Measurements from ENCODE around the gene TLE3.

TLE3 gene

GRCh38 chr15:70029297-70029701 lies 68.4 kb downstream of the TLE3 start:
- no peak overlapping the region for H3K27ac ChIP-seq (ENCODE audit: low read depth, low read length)
- H3K4me1 ChIP-seq (ENCODE audit: control insufficient read depth in 5 of 5, insufficient read depth in 5 of 5, low read length in 5 of 5), result peaks cover 4 to 23% (median 18%) of the 10 kb centered on the region in 5 donors
- peaks cover 0 to 16% (median 4%) of the 10 kb centered on the region in 5 donors for H3K27me3 ChIP-seq (ENCODE audit: control insufficient read depth in 5 of 5, insufficient read depth in 4 of 5, low read length in 5 of 5)
- H3K9ac ChIP-seq (ENCODE audit: low read length in 5 of 5), result no peak overlapping the region
- no peaks in the 10 kb centered on the region for H3K36me3 ChIP-seq (ENCODE audit: control insufficient read depth in 5 of 5, insufficient read depth in 5 of 5, low read length in 5 of 5)
- no peak overlapping the region for H3K4me3 ChIP-seq (ENCODE audit: low read depth in 1 of 5, low read length in 5 of 5)
- no peaks in the 10 kb centered on the region for H3K9me3 ChIP-seq (ENCODE audit: control insufficient read depth in 5 of 5, low read length in 5 of 5)

GRCh38 chr15:70027518-70027917 lies 70.2 kb downstream of the TLE3 start:
- no peak overlapping the region for H3K27ac ChIP-seq (ENCODE audit: low read depth, low read length)
- no peak overlapping the region for H3K4me3 ChIP-seq (ENCODE audit: low read depth in 1 of 5, low read length in 5 of 5)
- no peak overlapping the region for H3K9ac ChIP-seq (ENCODE audit: low read length in 5 of 5)
- H3K4me1 ChIP-seq (ENCODE audit: control insufficient read depth in 5 of 5, insufficient read depth in 5 of 5, low read length in 5 of 5), result peaks cover 9 to 37% (median 34%) of the 10 kb centered on the region in 5 donors
- no peaks in the 10 kb centered on the region for H3K9me3 ChIP-seq (ENCODE audit: control insufficient read depth in 5 of 5, low read length in 5 of 5)
- no peaks in the 10 kb centered on the region for H3K36me3 ChIP-seq (ENCODE audit: control insufficient read depth in 5 of 5, insufficient read depth in 5 of 5, low read length in 5 of 5)
- peaks cover 0 to 1% (median 0%) of the 10 kb centered on the region in 5 donors for H3K27me3 ChIP-seq (ENCODE audit: control insufficient read depth in 5 of 5, insufficient read depth in 4 of 5, low read length in 5 of 5)

GRCh38 chr15:70026991-70027390 lies 70.7 kb downstream of the TLE3 start:
- Histone ChIP-seq H3K27ac (ENCODE audit: low read depth, low read length) (no peak overlapping the region), H3K9me3 (ENCODE audit: control insufficient read depth in 5 of 5, low read length in 5 of 5) (no peaks in the 10 kb centered on the region), H3K9ac (ENCODE audit: low read length in 5 of 5) (no peak overlapping the region), H3K27me3 (ENCODE audit: control insufficient read depth in 5 of 5, insufficient read depth in 4 of 5, low read length in 5 of 5) (no peaks in the 10 kb centered on the region), H3K4me1 (ENCODE audit: control insufficient read depth in 5 of 5, insufficient read depth in 5 of 5, low read length in 5 of 5) (peaks cover 9 to 40% (median 34%) of the 10 kb centered on the region in 5 donors), H3K4me3 (ENCODE audit: low read depth in 1 of 5, low read length in 5 of 5) (no peak overlapping the region), H3K36me3 (ENCODE audit: control insufficient read depth in 5 of 5, insufficient read depth in 5 of 5, low read length in 5 of 5) (no peaks in the 10 kb centered on the region)

- Histone ChIP-seq H3K9ac (ENCODE audit: low read length in 5 of 5) (peak overlapping the region in 1 of 5 donors; percentile 8), H3K9me3 (ENCODE audit: control insufficient read depth in 5 of 5, low read length in 5 of 5) (no peaks in the 10 kb centered on the region), H3K4me3 (ENCODE audit: low read depth in 1 of 5, low read length in 5 of 5) (peak overlapping the region in 1 of 5 donors; percentile 17), H3K27ac (ENCODE audit: low read depth, low read length) (no peak overlapping the region), H3K4me1 (ENCODE audit: control insufficient read depth in 5 of 5, insufficient read depth in 5 of 5, low read length in 5 of 5) (peaks cover 9 to 40% (median 34%) of the 10 kb centered on the region in 5 donors), H3K27me3 (ENCODE audit: control insufficient read depth in 5 of 5, insufficient read depth in 4 of 5, low read length in 5 of 5) (no peaks in the 10 kb centered on the region), H3K36me3 (ENCODE audit: control insufficient read depth in 5 of 5, insufficient read depth in 5 of 5, low read length in 5 of 5) (no peaks in the 10 kb centered on the region)
Measured at GRCh38 chr15:70025413-70026296, 72.1 kb downstream of the TLE3 start.

GRCh38 chr15:70024521-70024920 lies 73.2 kb downstream of the TLE3 start:
- no peaks in the 10 kb centered on the region for H3K9me3 ChIP-seq (ENCODE audit: control insufficient read depth in 5 of 5, low read length in 5 of 5)
- no peak overlapping the region for H3K27ac ChIP-seq (ENCODE audit: low read depth, low read length)
- peak overlapping the region in 1 of 5 donors; percentile 16 for H3K4me3 ChIP-seq (ENCODE audit: low read depth in 1 of 5, low read length in 5 of 5)
- peaks cover 9 to 40% (median 34%) of the 10 kb centered on the region in 5 donors for H3K4me1 ChIP-seq (ENCODE audit: control insufficient read depth in 5 of 5, insufficient read depth in 5 of 5, low read length in 5 of 5)
- no peaks in the 10 kb centered on the region for H3K36me3 ChIP-seq (ENCODE audit: control insufficient read depth in 5 of 5, insufficient read depth in 5 of 5, low read length in 5 of 5)
- H3K9ac ChIP-seq (ENCODE audit: low read length in 5 of 5), result no peak overlapping the region
- no peaks in the 10 kb centered on the region for H3K27me3 ChIP-seq (ENCODE audit: control insufficient read depth in 5 of 5, insufficient read depth in 4 of 5, low read length in 5 of 5)

- Histone ChIP-seq H3K4me3 (ENCODE audit: low read depth in 1 of 5, low read length in 5 of 5) (peak overlapping the region; percentile 1 to 29 (median 16)), H3K27me3 (ENCODE audit: control insufficient read depth in 5 of 5, insufficient read depth in 4 of 5, low read length in 5 of 5) (peaks cover 0 to 3% (median 0%) of the 10 kb centered on the region in 5 donors), H3K9me3 (ENCODE audit: control insufficient read depth in 5 of 5, low read length in 5 of 5) (no peaks in the 10 kb centered on the region), H3K27ac (ENCODE audit: low read depth, low read length) (peak overlapping the region; percentile 54), H3K36me3 (ENCODE audit: control insufficient read depth in 5 of 5, insufficient read depth in 5 of 5, low read length in 5 of 5) (no peaks in the 10 kb centered on the region), H3K9ac (ENCODE audit: low read length in 5 of 5) (no peak overlapping the region), H3K4me1 (ENCODE audit: control insufficient read depth in 5 of 5, insufficient read depth in 5 of 5, low read length in 5 of 5) (peaks cover 9 to 40% (median 34%) of the 10 kb centered on the region in 5 donors)
Measured at GRCh38 chr15:70023769-70024491, 73.8 kb downstream of the TLE3 start.

GRCh38 chr15:70023064-70023768 lies 74.5 kb downstream of the TLE3 start:
- Histone ChIP-seq H3K4me3 (ENCODE audit: low read depth in 1 of 5, low read length in 5 of 5) (peak overlapping the region in 2 of 5 donors; percentile 9 to 25), H3K27ac (ENCODE audit: low read depth, low read length) (peak overlapping the region; percentile 54)

GRCh38 chr15:70020229-70020628 lies 77.5 kb downstream of the TLE3 start:
- H3K27me3 ChIP-seq (ENCODE audit: control insufficient read depth in 5 of 5, insufficient read depth in 4 of 5, low read length in 5 of 5), result peaks cover 0 to 3% (median 0%) of the 10 kb centered on the region in 5 donors
- H3K27ac ChIP-seq (ENCODE audit: low read depth, low read length), result no peak overlapping the region
- no peaks in the 10 kb centered on the region for H3K36me3 ChIP-seq (ENCODE audit: control insufficient read depth in 5 of 5, insufficient read depth in 5 of 5, low read length in 5 of 5)
- H3K4me1 ChIP-seq (ENCODE audit: control insufficient read depth in 5 of 5, insufficient read depth in 5 of 5, low read length in 5 of 5), result peaks cover 6 to 30% (median 26%) of the 10 kb centered on the region in 5 donors
- no peak overlapping the region for H3K4me3 ChIP-seq (ENCODE audit: low read depth in 1 of 5, low read length in 5 of 5)
- peaks cover 0 to 8% (median 0%) of the 10 kb centered on the region in 5 donors for H3K9me3 ChIP-seq (ENCODE audit: control insufficient read depth in 5 of 5, low read length in 5 of 5)
- H3K9ac ChIP-seq (ENCODE audit: low read length in 5 of 5), result no peak overlapping the region

More at GRCh38 chr15:70023064-70023768, 74.5 kb downstream of the TLE3 start:
- Histone ChIP-seq H3K9me3 (ENCODE audit: control insufficient read depth in 5 of 5, low read length in 5 of 5) (no peaks in the 10 kb centered on the region), H3K9ac (ENCODE audit: low read length in 5 of 5) (no peak overlapping the region), H3K36me3 (ENCODE audit: control insufficient read depth in 5 of 5, insufficient read depth in 5 of 5, low read length in 5 of 5) (no peaks in the 10 kb centered on the region), H3K4me1 (ENCODE audit: control insufficient read depth in 5 of 5, insufficient read depth in 5 of 5, low read length in 5 of 5) (peaks cover 9 to 40% (median 34%) of the 10 kb centered on the region in 5 donors), H3K27me3 (ENCODE audit: control insufficient read depth in 5 of 5, insufficient read depth in 4 of 5, low read length in 5 of 5) (peaks cover 0 to 3% (median 0%) of the 10 kb centered on the region in 5 donors)

GRCh38 chr15:70018646-70019600 lies 78.8 kb downstream of the TLE3 start:
- Histone ChIP-seq H3K27ac (ENCODE audit: low read depth, low read length) (no peak overlapping the region), H3K36me3 (ENCODE audit: control insufficient read depth in 5 of 5, insufficient read depth in 5 of 5, low read length in 5 of 5) (no peaks in the 10 kb centered on the region), H3K27me3 (ENCODE audit: control insufficient read depth in 5 of 5, insufficient read depth in 4 of 5, low read length in 5 of 5) (peaks cover 0 to 6% (median 0%) of the 10 kb centered on the region in 5 donors), H3K4me3 (ENCODE audit: low read depth in 1 of 5, low read length in 5 of 5) (no peak overlapping the region), H3K9me3 (ENCODE audit: control insufficient read depth in 5 of 5, low read length in 5 of 5) (peaks cover 0 to 8% (median 0%) of the 10 kb centered on the region in 5 donors), H3K4me1 (ENCODE audit: control insufficient read depth in 5 of 5, insufficient read depth in 5 of 5, low read length in 5 of 5) (peaks cover 4 to 17% (median 13%) of the 10 kb centered on the region in 5 donors), H3K9ac (ENCODE audit: low read length in 5 of 5) (no peak overlapping the region)

Data from subcutaneous abdominal adipose tissue (tissue), 5 donors.